Upper lobe of left lung (tissue), 6 donors: ENCODE measurements around the gene CNNM4. TPM values are rescaled to one million over a fixed set of nuclear protein-coding genes. Genes with fewer than 3 reads are reported as not detected.
A peak's percentile ranks its signal among the peaks of the same experiment; 100 is the strongest.
"Not testable (repeated sequence)": the region's sequence is repeated elsewhere in the genome, so short reads cannot be mapped to it uniquely, and the experiment has no call there.

Source experiments
- ATAC-seq, 2 donors: fragments of 200-7000 bp; cut with Tn5 transposase; one replicate each; pipeline ENCODE4 v1.9.1; 2022; ENCODE audit warnings: mild to moderate bottlenecking in 2 of 2, moderate library complexity in 2 of 2; ENCODE audit not compliant: low FRiP score in 2 of 2
- DNase-seq, 2 donors: peaks; one replicate each; pipeline ENCODE4 v3.0.0-alpha.2; 2019 to 2020
- H3K27ac ChIP-seq, 4 donors: fragments of 200-600 bp; sonication (generic); one replicate each; pipeline ENCODE4 v1.5.1; 2016 to 2019
- H3K27me3 ChIP-seq, 4 donors: fragments of 200-600 bp; sonication (generic); one replicate each; pipeline ENCODE4 v1.5.1; 2017 to 2019
- H3K36me3 ChIP-seq, 4 donors: fragments of 200-600 bp; sonication (generic); one replicate each; pipeline ENCODE4 v1.5.1; 2016 to 2019
- H3K4me1 ChIP-seq, 4 donors: fragments of 200-600 bp; sonication (generic); one replicate each; pipeline ENCODE4 v1.5.1; 2018 to 2019
- H3K4me3 ChIP-seq, 4 donors: fragments of 200-600 bp; sonication (generic); one replicate each; pipeline ENCODE4 v1.5.1; 2017 to 2019; ENCODE audit warnings: mild to moderate bottlenecking in 2 of 4, moderate library complexity in 1 of 4
- H3K9me3 ChIP-seq, 4 donors: fragments of 200-600 bp; sonication (generic); one replicate each; pipeline ENCODE4 v1.5.1; 2018 to 2019
- EP300 ChIP-seq, 4 donors: sonication (generic); formaldehyde crosslinking; IDR thresholded peaks; one replicate each; pipeline ENCODE4 v1.5.1; 2017; ENCODE audit warnings: antibody characterized with exemption in 4 of 4, control low read depth in 2 of 4
- POLR2A ChIP-seq, 4 donors: fragments of 450-650 bp; IDR thresholded peaks; one replicate each; pipeline ENCODE4 v1.5.1; 2016 to 2017; ENCODE audit warnings: antibody characterized with exemption in 4 of 4, mild to moderate bottlenecking in 2 of 4
- POLR2AphosphoS5 ChIP-seq, 2 donors: sonication (generic); formaldehyde crosslinking; IDR thresholded peaks; one replicate each; pipeline ENCODE4 v1.5.1; 2017; ENCODE audit warnings: antibody characterized with exemption in 2 of 2
- WGBS, 2 donors: methylation state at CpG; one replicate each; pipeline ENCODE4 v1.1.5; 2017 to 2018; 5-methylcytosine and 5-hydroxymethylcytosine counted together
- total RNA-seq, 6 donors: library from RNA; depleted of rRNA in 4 of 6; stranded (reverse); fragments of >200 nt in 4 of 6; gene quantifications; one replicate each; pipeline versions ENCODE4 v1.1.0 to v1.2.1, GENCODE V29; 2016 to 2021
- TF ChIP-seq, protein P1 (sequence below), 6 experiments: fragments of 450-650 bp in 4 of 6; fragments of 200-600 bp in 2 of 6; sonication (generic) in 2 of 6; IDR thresholded peaks; one replicate each; pipeline ENCODE4 v1.5.1; 2016 to 2019; ENCODE audit warnings: antibody characterized with exemption in 6 of 6
- donor health status: DM: no; HTN: no; CAD: no; lungs with moderate emphysema.
- donor health status: DM: no; HTN: yes; CAD: no; lungs with severe emphysema.

CNNM4 gene
- total RNA-seq, 6 donors from 2014 or later = 12.8 to 26.9 (median 22.1) TPM

DNA sequence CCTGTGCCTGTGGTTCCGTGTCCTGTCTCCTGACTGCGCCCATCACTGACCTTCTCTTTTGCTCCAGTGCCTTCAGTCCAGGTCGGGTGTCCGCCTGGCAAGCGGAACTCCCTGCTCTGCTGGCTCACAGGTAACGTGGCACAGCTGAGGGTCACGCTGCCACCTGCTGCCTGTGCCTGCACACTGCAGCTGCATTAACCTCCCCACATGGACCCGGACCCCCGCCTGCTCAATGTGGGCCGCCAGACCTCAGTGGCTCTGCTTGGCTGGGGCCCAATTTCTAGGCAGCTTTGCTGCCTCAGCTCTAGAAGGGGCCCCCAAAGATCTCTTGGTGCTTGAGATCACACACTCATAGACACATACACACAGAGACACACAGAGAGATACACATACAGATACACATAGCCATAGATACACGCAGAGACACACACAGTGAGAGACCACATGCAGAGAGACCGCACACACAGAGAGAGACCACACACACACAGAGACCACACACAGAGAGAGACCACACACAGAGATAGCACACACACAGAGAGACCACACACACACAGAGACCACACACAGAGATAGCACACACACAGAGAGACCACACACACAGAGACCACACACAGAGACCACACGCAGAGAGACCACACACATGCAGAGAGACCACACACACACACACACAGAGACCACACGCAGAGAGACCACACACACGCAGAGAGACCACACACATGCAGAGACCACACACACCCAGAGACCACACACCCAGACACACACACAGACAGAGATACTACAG is 40.5 kb downstream of the CNNM4 start:
- 44 to 56% methylated on average over 12 to 15 of the region's 15 CpGs for WGBS, 2 donors

DNA sequence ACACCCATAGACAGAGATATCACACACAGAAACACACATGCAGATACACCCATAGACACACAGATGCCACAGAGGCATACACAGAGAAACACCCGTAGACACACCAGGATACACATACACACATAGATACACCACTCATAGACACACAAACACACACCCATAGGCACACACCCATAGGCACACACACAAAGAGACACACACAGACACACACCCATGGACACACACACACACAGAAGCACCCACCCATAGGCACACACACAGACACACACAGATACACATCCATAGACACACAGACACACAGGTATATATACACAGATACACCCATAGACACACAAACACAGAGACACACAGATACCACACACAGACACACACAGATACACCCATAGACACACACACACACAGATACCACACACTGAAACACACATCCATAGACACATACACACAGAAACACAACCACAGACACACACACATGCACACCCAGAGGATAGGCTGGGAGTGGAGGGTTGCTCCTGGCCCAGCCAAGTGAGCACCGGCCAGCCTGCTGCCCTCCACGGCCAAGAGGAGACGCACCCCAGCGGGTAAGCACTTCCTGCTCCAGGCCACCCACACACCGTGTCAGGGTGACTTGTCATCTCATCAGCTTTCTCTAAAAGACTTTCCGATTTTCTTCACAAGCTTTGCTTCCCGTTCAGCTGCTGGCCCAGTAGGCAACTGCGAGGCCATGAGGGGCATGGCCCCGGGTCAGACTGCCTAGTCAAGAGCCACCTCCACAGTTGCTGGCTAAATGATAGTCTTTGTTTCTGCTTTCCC is 41.3 kb downstream of the CNNM4 start:
- Histone ChIP-seq H3K27ac (no peak overlapping the region), H3K4me3 (no peak overlapping the region), H3K27me3 (no peaks in the 10 kb centered on the region), H3K4me1 (peaks cover 7 to 17% (median 8%) of the 10 kb centered on the region in 4 donors), H3K9me3 (no peaks in the 10 kb centered on the region), H3K36me3 (peaks cover 0 to 50% (median 23%) of the 10 kb centered on the region in 4 donors)
- ATAC-seq = peak; percentile 24 to 44
- DNase-seq = no peak
- TF ChIP-seq EP300 (IDR thresholded peaks at IDR 0.05) (no peak), POLR2A (IDR thresholded peaks at IDR 0.05) (no peak), POLR2AphosphoS5 (IDR thresholded peaks at IDR 0.05) (no peak)
- TF ChIP-seq, protein P1, sequence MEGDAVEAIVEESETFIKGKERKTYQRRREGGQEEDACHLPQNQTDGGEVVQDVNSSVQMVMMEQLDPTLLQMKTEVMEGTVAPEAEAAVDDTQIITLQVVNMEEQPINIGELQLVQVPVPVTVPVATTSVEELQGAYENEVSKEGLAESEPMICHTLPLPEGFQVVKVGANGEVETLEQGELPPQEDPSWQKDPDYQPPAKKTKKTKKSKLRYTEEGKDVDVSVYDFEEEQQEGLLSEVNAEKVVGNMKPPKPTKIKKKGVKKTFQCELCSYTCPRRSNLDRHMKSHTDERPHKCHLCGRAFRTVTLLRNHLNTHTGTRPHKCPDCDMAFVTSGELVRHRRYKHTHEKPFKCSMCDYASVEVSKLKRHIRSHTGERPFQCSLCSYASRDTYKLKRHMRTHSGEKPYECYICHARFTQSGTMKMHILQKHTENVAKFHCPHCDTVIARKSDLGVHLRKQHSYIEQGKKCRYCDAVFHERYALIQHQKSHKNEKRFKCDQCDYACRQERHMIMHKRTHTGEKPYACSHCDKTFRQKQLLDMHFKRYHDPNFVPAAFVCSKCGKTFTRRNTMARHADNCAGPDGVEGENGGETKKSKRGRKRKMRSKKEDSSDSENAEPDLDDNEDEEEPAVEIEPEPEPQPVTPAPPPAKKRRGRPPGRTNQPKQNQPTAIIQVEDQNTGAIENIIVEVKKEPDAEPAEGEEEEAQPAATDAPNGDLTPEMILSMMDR (IDR thresholded peaks at IDR 0.05) = no peak
- WGBS, 2 donors = 77 to 80% methylated on average over 5 to 10 of the region's 10 CpGs

More for the DNA sequence above, 40.5 kb downstream of the CNNM4 start:
- Histone ChIP-seq H3K27me3 (no peaks in the 10 kb centered on the region), H3K27ac (no peak overlapping the region), H3K4me1 (peaks cover 7 to 9% (median 7%) of the 10 kb centered on the region in 4 donors), H3K4me3 (no peak overlapping the region), H3K36me3 (peaks cover 0 to 53% (median 23%) of the 10 kb centered on the region in 4 donors), H3K9me3 (no peaks in the 10 kb centered on the region)
- TF ChIP-seq, protein P1 (IDR thresholded peaks at IDR 0.05) = peak; percentile 85 to 94 (median 90)
- no peak for TF ChIP-seq EP300 (IDR thresholded peaks at IDR 0.05)
- ATAC-seq (peak; percentile 84 to 89), DNase-seq (peak; percentile 86 to 90)

DNA sequence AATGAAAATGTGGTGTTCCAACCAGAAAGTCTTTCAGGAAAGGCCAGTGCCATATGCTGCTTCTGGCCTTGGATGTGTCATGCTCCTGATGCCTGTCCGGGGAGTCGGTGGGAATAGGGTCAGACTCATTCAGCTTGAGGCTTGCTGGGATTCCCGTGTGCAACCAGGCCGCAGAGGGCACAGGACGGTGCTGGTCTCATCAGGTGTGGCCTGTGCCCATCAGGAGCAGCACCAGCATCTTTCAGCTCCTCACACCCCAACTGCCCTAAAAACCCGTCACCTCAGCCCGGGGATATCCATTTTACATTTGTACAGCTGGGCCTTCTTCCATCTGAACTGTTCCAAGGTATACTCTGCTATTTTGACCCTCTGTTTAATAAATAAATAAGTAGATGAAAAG is 42.0 kb downstream of the CNNM4 start:
- Histone ChIP-seq H3K9me3 (no peaks in the 10 kb centered on the region), H3K36me3 (peaks cover 0 to 43% (median 17%) of the 10 kb centered on the region in 4 donors), H3K27me3 (no peaks in the 10 kb centered on the region), H3K27ac (no peak overlapping the region), H3K4me3 (no peak overlapping the region), H3K4me1 (peaks cover 7 to 19% (median 8%) of the 10 kb centered on the region in 4 donors)
- no peak for TF ChIP-seq EP300 (IDR thresholded peaks at IDR 0.05)
- no peak for TF ChIP-seq POLR2AphosphoS5 (IDR thresholded peaks at IDR 0.05)
- TF ChIP-seq, protein P1 (IDR thresholded peaks at IDR 0.05) = no peak
- TF ChIP-seq POLR2A (IDR thresholded peaks at IDR 0.05) = no peak
- ATAC-seq = no peak
- WGBS, 2 donors = 95 to 99% methylated on average over 7 of the region's 7 CpGs
- no peak for DNase-seq

DNA sequence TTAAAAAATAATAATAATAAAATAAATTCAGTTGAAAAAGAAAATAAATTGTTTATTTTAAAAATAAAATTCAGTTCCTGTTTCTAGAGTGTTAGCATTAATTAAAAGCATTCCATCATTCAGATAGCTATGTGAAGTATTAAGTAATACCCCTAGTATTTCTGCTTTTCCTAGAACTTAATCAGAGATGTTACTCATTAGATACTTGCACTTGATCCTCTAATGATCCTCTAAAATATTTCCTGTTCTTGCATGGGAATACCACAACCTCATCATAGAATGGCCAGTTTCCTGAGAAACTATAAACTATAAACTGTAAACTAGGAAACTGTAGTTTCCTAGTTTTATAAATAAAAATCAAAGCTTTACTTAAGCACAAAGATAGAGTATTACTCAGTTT is 44.3 kb downstream of the CNNM4 start:
- no peaks in the 10 kb centered on the region for H3K9me3 ChIP-seq
- peaks cover 7 to 19% (median 8%) of the 10 kb centered on the region in 4 donors for H3K4me1 ChIP-seq
- DNase-seq = no peak
- no peak overlapping the region for H3K27ac ChIP-seq
- no peak overlapping the region for H3K4me3 ChIP-seq
- TF ChIP-seq EP300 (IDR thresholded peaks at IDR 0.05) = no peak
- TF ChIP-seq POLR2A (IDR thresholded peaks at IDR 0.05) = no peak
- TF ChIP-seq, protein P1 (IDR thresholded peaks at IDR 0.05) = no peak
- TF ChIP-seq POLR2AphosphoS5 (IDR thresholded peaks at IDR 0.05) = no peak
- peaks cover 0 to 35% (median 3%) of the 10 kb centered on the region in 4 donors for H3K36me3 ChIP-seq
- no peak for ATAC-seq
- H3K27me3 ChIP-seq = no peaks in the 10 kb centered on the region

DNA sequence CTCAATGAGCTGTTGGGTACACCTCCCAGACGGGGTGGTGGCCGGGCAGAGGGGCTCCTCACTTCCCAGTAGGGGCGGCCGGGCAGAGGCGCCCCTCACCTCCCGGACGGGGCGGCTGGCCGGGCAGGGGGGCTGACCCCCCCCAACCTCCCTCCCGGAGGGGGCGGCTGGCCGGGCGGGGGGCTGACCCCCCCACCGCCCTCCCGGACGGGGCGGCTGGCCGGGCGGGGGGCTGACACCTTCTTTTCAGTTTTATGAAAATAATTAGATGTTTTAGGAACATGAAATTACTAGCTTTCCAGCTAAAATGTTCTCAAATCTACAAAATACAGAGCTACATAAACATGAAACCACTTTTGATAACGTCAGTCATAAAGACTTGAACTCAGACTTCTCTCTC is 45.2 kb downstream of the CNNM4 start:
- not testable (repeated sequence) for ATAC-seq, H3K4me3 ChIP-seq, H3K27me3 ChIP-seq, DNase-seq, H3K9me3 ChIP-seq
- Histone ChIP-seq H3K4me1 (peaks cover 3 to 16% (median 5%) of the 10 kb centered on the region in 4 donors), H3K27ac (peak overlapping the region in 2 of 4 donors; percentile 18 to 67), H3K36me3 (peaks cover 0 to 42% (median 3%) of the 10 kb centered on the region in 4 donors)
- WGBS, 2 donors = 85 to 97% methylated on average over 1 to 7 of the region's 20 CpGs
